ENCODE results near the gene AMPH.
A peak's percentile ranks its signal among the peaks of the same experiment; 100 is the strongest.

The AMPH gene

GRCh38 chr7:38628630-38629385, 2.4 kb downstream of the AMPH start:
- H3K4me3 ChIP-seq (ENCODE audit: low read length): no peak overlapping the region
- no peak for DNase-seq (ENCODE audit: low read depth)
- no peak for TF ChIP-seq CTCF (IDR thresholded peaks at IDR 0.05; ENCODE audit: insufficient read depth, low read depth, low read length, missing control alignments)

- TF ChIP-seq CTCF (IDR thresholded peaks at IDR 0.05; ENCODE audit: insufficient read depth, low read depth, low read length, missing control alignments): no peak
- no peak overlapping the region for H3K4me3 ChIP-seq (ENCODE audit: low read length)
- no peak for DNase-seq (ENCODE audit: low read depth)
Observed at GRCh38 chr7:38625866-38626265, 5.3 kb downstream of the AMPH start.

- no peak for TF ChIP-seq CTCF (IDR thresholded peaks at IDR 0.05; ENCODE audit: insufficient read depth, low read depth, low read length, missing control alignments)
- DNase-seq (ENCODE audit: low read depth): no peak
- H3K4me3 ChIP-seq (ENCODE audit: low read length): no peak overlapping the region
Observed at GRCh38 chr7:38615665-38616064, 15.5 kb downstream of the AMPH start.

- no peak for TF ChIP-seq CTCF (IDR thresholded peaks at IDR 0.05; ENCODE audit: insufficient read depth, low read depth, low read length, missing control alignments)
- no peak for DNase-seq (ENCODE audit: low read depth)
- H3K4me3 ChIP-seq (ENCODE audit: low read length): no peak overlapping the region
Observed at GRCh38 chr7:38607466-38607865, 23.7 kb downstream of the AMPH start.

GRCh38 chr7:38600741-38601140, 30.4 kb downstream of the AMPH start:
- no peak overlapping the region for H3K4me3 ChIP-seq (ENCODE audit: low read length)
- peak; percentile 60 for DNase-seq (ENCODE audit: low read depth)
- TF ChIP-seq CTCF (IDR thresholded peaks at IDR 0.05; ENCODE audit: insufficient read depth, low read depth, low read length, missing control alignments): no peak

- no peak overlapping the region for H3K4me3 ChIP-seq (ENCODE audit: low read length)
- DNase-seq (ENCODE audit: low read depth): no peak
- TF ChIP-seq CTCF (IDR thresholded peaks at IDR 0.05; ENCODE audit: insufficient read depth, low read depth, low read length, missing control alignments): no peak
Observed at GRCh38 chr7:38594949-38595348, 36.2 kb downstream of the AMPH start.

- no peak for DNase-seq (ENCODE audit: low read depth)
- TF ChIP-seq CTCF (IDR thresholded peaks at IDR 0.05; ENCODE audit: insufficient read depth, low read depth, low read length, missing control alignments): no peak
- no peak overlapping the region for H3K4me3 ChIP-seq (ENCODE audit: low read length)
Observed at GRCh38 chr7:38592737-38593288, 38.4 kb downstream of the AMPH start.

Measured in epithelial cell of esophagus (primary cell).